Esophagus mucosa (tissue), 1 donor: Measurements from ENCODE around the gene GRAMD2A. TPM values are rescaled to one million over a fixed set of nuclear protein-coding genes. Genes with fewer than 3 reads are reported as not detected.
"Not testable (repeated sequence)": the region's sequence is repeated elsewhere in the genome, so short reads cannot be mapped to it uniquely, and the experiment has no call there.

Experiments used
- ATAC-seq: fragments of 200-7000 bp; cut with Tn5 transposase; one replicate; pipeline ENCODE4 v1.9.1; 2020
- total RNA-seq: library from RNA; stranded (reverse); gene quantifications from one replicate; pipeline ENCODE4 v1.2.4, GENCODE V29; 2023
- donor health status: DM: yes; HTN: yes; CAD: no.

GRAMD2A gene
- total RNA-seq, 1 donor from 2014 or later, result 4.0 TPM

GRCh38 chr15:72183781-72184164 lies 13.8 kb downstream of the GRAMD2A start:
- ATAC-seq, result no peak

- ATAC-seq, result no peak
These were observed 14.9 kb downstream of the GRAMD2A start for GRCh38 chr15:72182673-72183072.

- no peak for ATAC-seq
These were observed 15.3 kb downstream of the GRAMD2A start for GRCh38 chr15:72182244-72182643.

- no peak for ATAC-seq
These were observed 16.7 kb downstream of the GRAMD2A start for GRCh38 chr15:72180761-72181324.

- ATAC-seq, result peak; percentile 7
These were observed 17.5 kb downstream of the GRAMD2A start for GRCh38 chr15:72179950-72180581.

- ATAC-seq, result no peak
These were observed 18.5 kb downstream of the GRAMD2A start for GRCh38 chr15:72178976-72179585.

GRCh38 chr15:72176743-72177142 lies 20.8 kb downstream of the GRAMD2A start:
- no peak for ATAC-seq

GRCh38 chr15:72176159-72176558 lies 21.4 kb downstream of the GRAMD2A start:
- no peak for ATAC-seq

GRCh38 chr15:72175186-72176044 lies 22.2 kb downstream of the GRAMD2A start:
- no peak for ATAC-seq

GRCh38 chr15:72174551-72175165 lies 22.9 kb downstream of the GRAMD2A start:
- ATAC-seq, result no peak

- no peak for ATAC-seq
These were observed 23.6 kb downstream of the GRAMD2A start for GRCh38 chr15:72173864-72174550.

- no peak for ATAC-seq
These were observed 24.2 kb downstream of the GRAMD2A start for GRCh38 chr15:72173401-72173800.

- no peak for ATAC-seq
These were observed 24.8 kb downstream of the GRAMD2A start for GRCh38 chr15:72172796-72173195.

GRCh38 chr15:72171978-72172377 lies 25.6 kb downstream of the GRAMD2A start:
- not testable (repeated sequence) for ATAC-seq

GRCh38 chr15:72170691-72171090 lies 26.9 kb downstream of the GRAMD2A start:
- ATAC-seq, result no peak

- ATAC-seq, result no peak
These were observed 27.5 kb downstream of the GRAMD2A start for GRCh38 chr15:72169921-72170611.

GRCh38 chr15:72169236-72169920 lies 28.2 kb downstream of the GRAMD2A start:
- no peak for ATAC-seq

GRCh38 chr15:72168808-72169190 lies 28.8 kb downstream of the GRAMD2A start:
- no peak for ATAC-seq

GRCh38 chr15:72168131-72168807 lies 29.3 kb downstream of the GRAMD2A start:
- peak; percentile 41 for ATAC-seq

- no peak for ATAC-seq
These were observed 30.1 kb downstream of the GRAMD2A start for GRCh38 chr15:72167445-72167844.
